ENCODE results near the gene VRK3.

Gene VRK3

DNA sequence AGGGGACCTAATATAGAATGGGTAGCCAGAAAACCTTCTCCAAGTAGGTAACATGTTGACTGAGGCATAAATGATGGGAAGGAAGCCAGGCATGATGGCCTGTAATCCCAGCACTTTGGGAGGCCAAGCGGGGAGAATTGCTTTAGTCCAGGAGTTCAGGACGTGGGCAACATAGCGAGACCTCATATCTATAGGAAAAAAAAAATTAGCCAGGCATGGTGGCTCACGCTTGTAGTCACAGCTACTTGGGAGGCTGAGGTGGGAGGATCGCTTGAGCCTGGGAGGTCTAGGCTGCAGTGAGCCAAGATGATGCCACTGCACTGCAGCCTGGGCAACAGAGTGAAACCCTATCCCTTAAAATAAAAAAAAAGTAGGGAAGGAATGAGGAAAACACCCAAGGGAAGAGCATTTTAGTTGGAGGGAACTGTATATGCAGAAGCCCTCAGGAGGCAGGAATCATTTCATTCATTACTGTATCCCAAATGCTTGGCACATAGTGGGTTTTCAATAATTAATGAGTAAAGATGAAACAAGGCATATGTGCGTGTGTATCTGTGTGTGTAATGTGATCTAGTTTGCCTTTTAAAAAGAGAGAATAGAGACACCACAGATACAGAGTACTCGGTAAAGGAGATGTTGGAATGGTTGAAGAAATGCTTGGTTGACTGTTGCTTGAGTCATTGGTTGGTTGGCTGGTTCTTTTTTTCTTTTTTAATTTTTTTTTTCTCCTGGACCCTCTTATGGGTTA lies 93.7 kb downstream of the VRK3 start:
- DNase-seq (ENCODE audit: low read depth, low spot score): no peak

DNA sequence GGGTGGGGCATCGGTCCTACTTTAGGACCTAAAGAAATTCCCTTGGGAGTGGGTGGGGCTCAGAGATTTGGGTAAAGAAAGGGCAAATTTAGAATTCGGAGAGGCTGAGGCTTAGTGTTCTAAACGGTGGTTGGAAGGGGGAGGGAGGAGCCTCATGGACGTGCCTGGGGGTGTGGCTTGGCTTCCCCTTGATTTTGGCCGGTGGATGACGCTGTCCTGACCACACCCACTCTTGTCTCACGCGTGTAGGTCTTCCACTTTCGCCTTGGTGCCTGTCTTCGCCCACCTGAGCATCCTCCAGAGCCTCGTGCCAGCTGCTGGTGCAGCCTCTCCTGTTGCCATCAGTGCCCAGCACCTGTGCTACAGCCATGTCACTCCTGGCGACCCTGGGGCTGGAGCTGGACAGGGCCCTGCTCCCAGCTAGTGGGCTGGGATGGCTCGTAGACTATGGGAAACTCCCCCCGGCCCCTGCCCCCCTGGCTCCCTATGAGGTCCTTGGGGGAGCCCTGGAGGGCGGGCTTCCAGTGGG lies 94.6 kb downstream of the VRK3 start:
- no peak for DNase-seq (ENCODE audit: low read depth, low spot score)

DNA sequence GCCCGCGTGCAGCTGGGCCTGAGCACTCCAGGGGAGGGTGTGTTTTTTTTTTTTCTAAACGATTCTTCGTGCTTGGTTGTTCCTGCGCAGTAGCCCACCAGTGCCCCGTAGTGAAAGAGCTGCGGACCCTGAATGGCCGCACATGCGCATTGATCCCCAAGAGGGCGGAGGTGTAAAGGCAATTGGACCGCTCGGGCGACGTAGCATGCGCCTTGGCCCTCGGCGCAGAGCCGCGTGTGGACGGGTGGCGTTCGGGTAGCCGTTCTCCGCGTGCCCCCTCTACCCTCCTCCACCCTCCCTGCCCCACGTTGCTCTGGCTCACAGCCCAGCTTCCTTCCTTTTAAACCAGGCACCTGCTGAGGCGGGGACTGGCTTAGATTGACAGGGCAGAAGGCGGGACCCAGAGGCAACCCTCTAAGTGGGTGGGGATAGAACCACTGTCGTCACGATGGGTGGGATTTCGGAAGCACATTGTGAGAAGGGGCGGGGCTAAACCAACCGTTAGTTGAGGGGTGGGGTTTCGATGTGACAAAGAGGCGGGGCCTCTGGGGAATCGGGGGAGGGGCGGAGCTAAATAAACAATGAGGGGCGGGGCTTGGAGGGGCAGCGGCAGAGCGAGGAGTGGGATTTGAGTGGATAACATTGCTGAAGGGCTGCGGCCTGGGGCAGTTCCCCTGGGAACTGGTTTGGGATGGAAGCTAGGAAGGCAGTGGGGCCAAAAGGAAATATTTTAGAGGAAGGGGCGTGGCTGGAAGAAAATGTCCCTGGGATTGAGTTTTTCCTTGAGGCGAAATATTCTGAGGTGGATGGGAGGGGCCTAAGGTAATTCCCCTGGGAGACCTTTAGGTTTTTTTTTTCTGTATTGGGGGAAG lies 95.3 kb downstream of the VRK3 start:
- peak; percentile 75 for DNase-seq (ENCODE audit: low read depth, low spot score)

DNA sequence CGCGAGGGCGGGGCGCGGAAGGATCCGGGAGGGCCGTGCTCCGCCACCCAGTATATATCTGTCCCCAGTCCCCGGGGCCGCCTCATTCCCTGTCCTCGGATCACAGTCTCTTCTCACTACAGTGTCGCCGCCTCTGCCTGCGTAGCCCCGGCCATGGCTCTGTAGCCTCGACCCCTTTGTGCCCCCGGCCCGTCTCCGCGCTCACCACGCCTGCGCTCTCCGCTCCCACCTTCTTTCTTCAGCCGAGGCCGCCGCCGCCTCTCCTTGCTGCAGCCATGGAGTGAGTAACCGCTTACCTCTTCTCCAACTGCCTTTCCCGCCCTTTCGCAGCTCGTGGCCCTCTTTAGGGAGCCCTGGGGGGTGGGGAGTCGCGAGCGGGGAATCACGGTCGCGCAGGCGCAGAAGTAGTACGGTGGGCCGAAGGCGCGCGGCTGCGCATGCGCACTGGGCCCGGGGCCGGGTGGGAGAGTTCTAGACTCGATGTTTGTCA lies 96.0 kb downstream of the VRK3 start, which contains the start of the genes ATF5 and NUP62:
Gene ATF5, plus strand, starts transcription at position 85 of the 490 bp plus-strand sequence. CDS start 1,646 bp downstream, outside the sequence.
Gene NUP62, minus strand, starts transcription at position 384 of the 490 bp plus-strand sequence. CDS start 19,697 bp downstream, outside the sequence.
- no peak for DNase-seq (ENCODE audit: low read depth, low spot score)

DNA sequence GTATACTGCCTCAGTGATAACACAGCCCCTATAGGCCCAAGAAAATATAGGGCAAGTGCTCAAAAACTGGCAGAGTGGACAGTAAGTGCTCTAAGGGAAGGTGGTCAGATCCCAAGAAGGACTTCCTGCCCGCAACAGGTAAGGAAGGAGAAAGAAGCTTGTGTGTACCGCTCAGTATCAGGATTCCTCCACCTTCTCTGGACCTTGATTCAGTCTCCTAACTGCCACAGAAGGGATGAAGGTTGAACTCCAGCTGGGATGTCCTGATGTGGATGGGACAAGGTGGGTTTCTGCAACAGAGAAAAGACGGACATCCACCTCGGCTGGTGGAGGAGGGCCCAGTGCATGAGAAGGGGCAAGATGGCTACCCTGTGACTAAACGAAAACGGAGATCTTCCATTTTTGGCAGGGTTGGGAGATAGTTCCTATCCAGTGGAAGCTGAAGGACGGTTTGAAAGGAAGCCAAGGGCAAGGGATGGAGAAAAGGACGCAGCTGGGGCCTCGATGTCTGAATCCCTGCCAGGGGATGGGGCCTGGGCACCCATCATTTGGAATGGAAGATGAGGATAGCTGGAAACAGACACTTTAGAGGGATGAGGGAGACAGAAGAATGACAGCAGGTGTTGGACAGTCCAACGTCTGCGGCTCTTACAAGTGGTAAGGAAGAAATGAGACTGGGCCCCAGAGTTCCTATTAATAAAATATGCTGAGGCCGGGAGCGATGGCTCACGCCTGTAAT lies 97.5 kb downstream of the VRK3 start:
- no peak for DNase-seq (ENCODE audit: low read depth, low spot score)

DNA sequence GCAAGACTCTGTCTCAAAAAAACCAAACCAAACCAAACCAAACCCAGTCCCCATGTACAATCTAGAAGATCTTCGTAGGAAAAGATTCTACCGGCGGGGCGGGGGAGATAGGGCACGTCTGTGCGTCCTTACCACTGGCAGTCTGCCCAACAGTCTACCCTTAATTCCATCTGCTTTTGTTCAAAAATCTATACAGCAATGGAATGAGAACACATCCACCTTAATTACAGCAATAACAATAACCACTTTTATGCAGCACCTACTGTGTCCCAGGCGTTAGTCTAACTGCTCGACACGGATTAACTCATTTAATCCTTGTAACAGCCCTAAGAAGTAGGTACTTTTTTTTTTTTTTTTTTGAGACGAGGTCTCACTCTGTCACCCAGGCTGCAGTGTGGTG lies 98.7 kb downstream of the VRK3 start:
- no peak for DNase-seq (ENCODE audit: low read depth, low spot score)
